Measurements from ENCODE around the gene PAWR. TPM values are rescaled to one million over a fixed set of nuclear protein-coding genes. Genes with fewer than 3 reads are reported as not detected.
A peak's percentile ranks its signal among the peaks of the same experiment; 100 is the strongest.
"Not testable (repeated sequence)": the region's sequence is repeated elsewhere in the genome, so short reads cannot be mapped to it uniquely, and the experiment has no call there.

The PAWR gene
- total RNA-seq, 3 donors from 2014 or later, result 17.0 to 155 (median 101) TPM

DNA sequence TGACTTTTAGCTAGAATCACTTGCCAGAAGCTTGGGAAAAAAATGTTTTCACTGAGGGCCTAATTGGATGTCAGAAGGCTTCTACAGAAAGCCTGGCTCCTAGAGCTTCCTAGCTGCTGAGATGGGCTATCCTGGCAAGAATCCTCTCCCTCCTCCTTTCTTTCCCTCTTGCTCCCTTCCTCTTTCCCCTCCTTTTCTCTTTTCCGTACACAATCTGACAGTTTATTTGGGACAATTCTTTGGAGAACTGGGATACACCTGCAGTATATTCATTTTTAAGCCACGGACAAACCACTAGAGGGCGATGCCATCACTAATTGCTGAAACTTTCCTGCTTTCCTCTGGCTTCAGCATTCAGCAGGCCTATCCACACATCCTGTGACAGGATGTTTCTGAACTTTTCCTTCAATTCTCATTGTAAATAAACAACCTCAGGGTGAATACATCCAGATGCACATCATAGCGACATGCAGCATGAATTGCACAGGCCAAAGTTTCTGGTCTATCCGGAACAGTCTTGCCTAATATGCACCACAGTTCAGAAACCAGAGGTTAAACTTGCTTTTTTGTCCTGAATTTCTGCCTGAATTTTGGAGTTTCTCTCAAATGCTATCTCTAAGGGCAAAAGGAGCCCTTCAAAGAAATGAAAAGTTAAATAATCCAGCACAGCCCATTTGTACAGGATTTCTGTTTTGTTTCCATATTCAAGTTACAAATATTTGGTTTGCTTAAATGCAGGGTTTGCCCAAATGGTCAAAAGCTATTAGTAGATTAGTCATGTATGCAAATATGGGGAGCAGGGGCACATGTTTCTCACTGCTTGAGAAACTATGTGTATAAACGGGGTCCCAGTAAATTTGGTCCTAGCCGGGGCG is 142.8 kb downstream of the PAWR start:
- DNase-seq (ENCODE audit: low spot score in 2 of 2), result peak in 1 of 2 donors; percentile 39

DNA sequence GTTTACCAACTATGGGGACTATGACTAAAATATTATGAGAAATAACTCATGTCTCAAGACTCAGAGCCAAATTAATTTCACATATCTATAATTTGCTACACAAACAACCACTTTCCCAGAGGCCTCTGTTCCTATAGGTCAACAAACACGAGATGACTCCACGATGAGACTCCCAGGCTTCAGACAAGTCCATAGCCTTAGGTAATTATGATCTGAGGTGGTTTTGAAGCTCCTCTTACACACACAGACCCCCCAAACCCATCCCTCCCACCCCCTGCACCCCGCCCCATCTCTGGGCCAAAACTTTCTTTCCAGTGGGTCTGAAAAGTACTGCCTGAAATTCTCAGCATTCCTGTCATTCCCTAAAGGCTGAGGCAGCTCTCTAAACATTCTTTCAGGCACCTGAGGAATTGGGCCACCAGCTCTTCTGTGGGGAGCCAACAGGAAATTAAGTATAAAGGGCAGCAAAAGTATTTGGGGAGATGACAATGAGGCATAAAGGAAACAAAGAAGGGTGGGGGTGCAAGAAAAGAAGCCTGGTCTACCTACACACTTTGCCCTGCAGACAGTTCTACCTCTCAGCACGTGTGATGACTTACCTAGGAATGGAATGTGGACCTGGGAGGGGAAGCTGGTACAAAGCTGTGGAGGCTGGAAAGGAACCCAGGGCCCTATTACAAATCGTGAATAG is 143.6 kb downstream of the PAWR start:
- peak in 1 of 2 donors; percentile 91 for DNase-seq (ENCODE audit: low spot score in 2 of 2)
- Histone ChIP-seq H3K36me3 (no peaks in the 10 kb centered on the region), H3K4me3 (no peak overlapping the region), H3K27me3 (no peaks in the 10 kb centered on the region), H3K9me3 (no peaks in the 10 kb centered on the region), H3K27ac (peak overlapping the region; percentile 89 to 91), H3K4me1 (peaks cover 0 to 8% of the 10 kb centered on the region in 2 donors)
- TF ChIP-seq POLR2AphosphoS5 (IDR thresholded peaks at IDR 0.05), result peak in 1 of 3 donors; percentile 76
- TF ChIP-seq, protein P1, sequence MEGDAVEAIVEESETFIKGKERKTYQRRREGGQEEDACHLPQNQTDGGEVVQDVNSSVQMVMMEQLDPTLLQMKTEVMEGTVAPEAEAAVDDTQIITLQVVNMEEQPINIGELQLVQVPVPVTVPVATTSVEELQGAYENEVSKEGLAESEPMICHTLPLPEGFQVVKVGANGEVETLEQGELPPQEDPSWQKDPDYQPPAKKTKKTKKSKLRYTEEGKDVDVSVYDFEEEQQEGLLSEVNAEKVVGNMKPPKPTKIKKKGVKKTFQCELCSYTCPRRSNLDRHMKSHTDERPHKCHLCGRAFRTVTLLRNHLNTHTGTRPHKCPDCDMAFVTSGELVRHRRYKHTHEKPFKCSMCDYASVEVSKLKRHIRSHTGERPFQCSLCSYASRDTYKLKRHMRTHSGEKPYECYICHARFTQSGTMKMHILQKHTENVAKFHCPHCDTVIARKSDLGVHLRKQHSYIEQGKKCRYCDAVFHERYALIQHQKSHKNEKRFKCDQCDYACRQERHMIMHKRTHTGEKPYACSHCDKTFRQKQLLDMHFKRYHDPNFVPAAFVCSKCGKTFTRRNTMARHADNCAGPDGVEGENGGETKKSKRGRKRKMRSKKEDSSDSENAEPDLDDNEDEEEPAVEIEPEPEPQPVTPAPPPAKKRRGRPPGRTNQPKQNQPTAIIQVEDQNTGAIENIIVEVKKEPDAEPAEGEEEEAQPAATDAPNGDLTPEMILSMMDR (IDR thresholded peaks at IDR 0.05), result no peak
- intact Hi-C loops (cut with DNase I; ENCODE audit: low total_unique reads), result no loop called here

More for the DNA sequence above, 142.8 kb downstream of the PAWR start:
- intact Hi-C loops (cut with DNase I; ENCODE audit: low total_unique reads), result no loop called here
- TF ChIP-seq, protein P1 (IDR thresholded peaks at IDR 0.05), result peak; percentile 64 to 74 (median 74)
- TF ChIP-seq POLR2AphosphoS5 (IDR thresholded peaks at IDR 0.05) (no peak), POLR2A (IDR thresholded peaks at IDR 0.05) (no peak)
- H3K36me3 ChIP-seq, result no peaks in the 10 kb centered on the region
- H3K4me3 ChIP-seq, result no peak overlapping the region
- H3K9me3 ChIP-seq, result no peaks in the 10 kb centered on the region
- peak overlapping the region; percentile 89 to 91 for H3K27ac ChIP-seq
- no peaks in the 10 kb centered on the region for H3K27me3 ChIP-seq
- peaks cover 0 to 11% of the 10 kb centered on the region in 2 donors for H3K4me1 ChIP-seq

DNA sequence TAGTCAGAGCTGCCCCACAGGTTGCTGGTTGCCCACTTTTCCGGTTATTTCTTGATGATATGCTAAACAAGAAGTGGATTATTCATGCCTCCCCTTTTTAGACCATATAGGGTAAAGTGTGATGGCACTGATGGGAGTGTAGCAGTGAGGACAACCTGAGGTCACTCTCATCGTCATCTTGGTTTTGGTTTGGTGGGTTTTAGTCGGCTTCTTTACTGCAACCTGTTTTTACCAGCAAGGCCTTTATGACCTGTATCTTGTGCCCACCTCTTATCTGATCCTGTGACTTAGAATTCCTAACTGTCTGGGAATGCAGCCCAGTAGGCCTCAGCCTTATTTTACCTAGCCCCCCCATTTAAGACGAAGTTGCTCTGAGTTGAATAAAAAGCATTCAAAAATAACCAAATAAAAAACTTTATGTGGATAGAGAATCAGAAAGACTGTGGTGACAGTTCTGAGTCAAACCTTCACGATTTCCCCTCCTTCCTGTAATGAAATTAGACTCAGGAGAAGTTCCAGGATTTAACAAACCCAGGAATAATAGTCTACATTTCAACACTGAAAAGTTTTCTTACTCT is 144.2 kb downstream of the PAWR start:
- peak overlapping the region; percentile 89 to 91 for H3K27ac ChIP-seq
- no peak overlapping the region for H3K4me3 ChIP-seq
- no peaks in the 10 kb centered on the region for H3K36me3 ChIP-seq
- TF ChIP-seq POLR2A (IDR thresholded peaks at IDR 0.05) (no peak), POLR2AphosphoS5 (IDR thresholded peaks at IDR 0.05) (no peak)
- TF ChIP-seq, protein P1 (IDR thresholded peaks at IDR 0.05), result no peak
- peaks cover 0 to 6% of the 10 kb centered on the region in 2 donors for H3K4me1 ChIP-seq
- H3K27me3 ChIP-seq, result no peaks in the 10 kb centered on the region
- no peak for DNase-seq (ENCODE audit: low spot score in 2 of 2)
- H3K9me3 ChIP-seq, result no peaks in the 10 kb centered on the region
- intact Hi-C loops (cut with DNase I; ENCODE audit: low total_unique reads), result no loop called here

DNA sequence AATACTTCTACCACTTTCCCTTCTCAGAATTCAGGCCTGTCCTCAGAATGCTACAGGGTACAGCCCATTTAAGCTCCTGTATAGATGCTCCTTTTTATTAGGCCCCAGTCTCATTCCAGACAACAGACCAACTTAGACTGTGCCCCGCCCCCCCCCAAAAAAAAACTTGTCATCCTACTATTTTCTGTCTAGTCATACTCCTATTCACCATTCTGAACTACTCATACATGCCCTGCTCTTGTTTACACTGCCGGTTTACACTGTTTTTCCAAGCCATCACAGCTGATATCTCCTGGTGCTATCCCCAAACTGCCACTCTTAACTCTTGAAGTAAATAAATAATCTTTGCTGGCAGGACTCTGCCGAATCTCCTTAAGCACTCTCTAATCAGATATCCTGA is 146.3 kb downstream of the PAWR start:
- H3K27me3 ChIP-seq; H3K4me1 ChIP-seq; intact Hi-C loops (cut with DNase I; ENCODE audit: low total_unique reads); H3K4me3 ChIP-seq; H3K27ac ChIP-seq; H3K9me3 ChIP-seq; H3K36me3 ChIP-seq; DNase-seq (ENCODE audit: low spot score in 2 of 2): not testable (repeated sequence)

DNA sequence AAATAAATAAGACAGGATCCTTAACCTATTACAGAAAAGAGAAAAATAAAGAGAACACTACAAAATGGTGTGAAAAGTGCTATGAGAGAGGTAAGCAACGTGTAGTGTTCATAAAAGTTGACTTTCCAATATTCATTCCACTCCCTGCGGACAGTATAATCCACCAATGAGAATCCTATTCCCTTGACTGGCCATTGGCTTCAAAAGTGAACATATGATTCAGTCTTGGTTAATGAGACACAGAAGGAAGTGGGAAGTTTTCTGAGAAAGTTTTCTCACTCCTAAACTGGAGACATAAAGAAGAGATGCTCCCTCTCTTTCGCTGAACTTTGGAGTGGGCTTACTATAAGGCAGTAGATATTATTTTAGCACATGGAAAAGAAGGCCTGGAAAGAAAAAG is 153.1 kb downstream of the PAWR start:
- no peaks in the 10 kb centered on the region for H3K4me1 ChIP-seq
- TF ChIP-seq POLR2AphosphoS5 (IDR thresholded peaks at IDR 0.05) (no peak), POLR2A (IDR thresholded peaks at IDR 0.05) (no peak)
- TF ChIP-seq, protein P1 (IDR thresholded peaks at IDR 0.05), result no peak
- no peak overlapping the region for H3K4me3 ChIP-seq
- H3K27ac ChIP-seq, result no peak overlapping the region
- H3K36me3 ChIP-seq, result no peaks in the 10 kb centered on the region
- DNase-seq (ENCODE audit: low spot score in 2 of 2), result no peak
- no peaks in the 10 kb centered on the region for H3K27me3 ChIP-seq
- H3K9me3 ChIP-seq, result no peaks in the 10 kb centered on the region
- intact Hi-C loops (cut with DNase I; ENCODE audit: low total_unique reads), result no loop called here

Data from breast epithelium (tissue), 4 donors.